Right ventricle myocardium superior (tissue), 1 donor: ENCODE results near the gene FNIP2. TPM values are rescaled to one million over a fixed set of nuclear protein-coding genes. Genes with fewer than 3 reads are reported as not detected.
"Not testable (repeated sequence)": the region's sequence is repeated elsewhere in the genome, so short reads cannot be mapped to it uniquely, and the experiment has no call there.

Experiments
- ATAC-seq: fragments of 200-7000 bp; cut with Tn5 transposase; one replicate; pipeline ENCODE4 v1.9.1; 2020; ENCODE audit warnings: mild to moderate bottlenecking; ENCODE audit not compliant: poor library complexity
- DNase-seq: peaks from one replicate; pipeline ENCODE4 v3.0.0-alpha.2; 2020
- intact Hi-C: fragments of 100-400 bp; cut with DNase I; formaldehyde crosslinking; loops from one replicate; pipeline ENCODE4 v1.11.2; 2022
- total RNA-seq: library from RNA; stranded (reverse); fragmentation: NEBNext Ultra II Directional; extraction: Animal tissue kit (Norgen Biotek cat#: 25700); gene quantifications from one replicate; pipeline ENCODE4 v1.2.1, GENCODE V29; 2021
- donor health status: DM: no; HTN: yes; CAD: no; lungs with severe emphysema.

The FNIP2 gene
- total RNA-seq, 1 donor from 2014 or later: 46.2 TPM

DNA sequence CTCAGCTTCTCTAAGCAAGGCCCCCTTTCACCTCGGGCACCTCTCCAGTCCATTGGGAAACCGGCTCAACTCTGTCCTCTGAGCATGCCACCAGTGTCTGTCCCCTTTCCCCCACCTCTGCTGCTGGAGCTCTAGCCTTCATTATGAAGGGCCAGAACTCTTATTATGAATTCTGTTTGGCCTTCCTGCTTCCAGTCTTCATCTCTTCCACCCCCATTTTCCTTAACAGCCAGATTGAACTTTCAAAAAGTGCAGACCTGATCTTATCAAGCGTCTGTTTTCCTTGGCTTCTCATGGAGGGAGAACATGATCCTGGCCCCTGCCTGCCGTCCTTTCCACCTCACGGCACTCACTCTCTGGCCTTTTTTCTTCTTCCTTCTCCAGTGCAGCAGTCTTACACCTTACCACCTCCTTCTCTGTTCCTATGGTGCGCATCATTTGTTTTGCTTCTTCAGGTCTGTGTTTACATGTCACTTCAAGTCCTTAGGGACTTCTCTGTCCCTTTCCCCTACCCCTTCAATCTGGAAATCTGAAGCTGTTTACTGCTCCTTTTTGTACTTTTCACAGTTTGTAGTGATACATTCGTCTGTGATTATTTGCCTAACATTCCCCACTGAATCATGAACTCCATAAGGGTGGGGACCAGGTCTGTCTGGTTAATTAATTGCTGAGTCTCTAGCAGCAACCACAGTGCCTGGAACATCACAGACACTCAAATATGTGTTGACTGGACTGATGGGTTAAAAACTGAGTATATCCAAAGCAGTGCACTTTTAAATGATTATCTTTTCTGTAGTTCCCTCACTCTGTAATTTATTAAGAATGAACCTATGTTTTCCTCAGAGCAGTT lies 55.8 kb downstream of the FNIP2 start:
- intact Hi-C loops: loop anchor here (5.0 kb wide), 1 partner anchor 52 kb away; no protein-coding TSS in a partner anchor
- ATAC-seq: no peak
- DNase-seq: peak; percentile 43

DNA sequence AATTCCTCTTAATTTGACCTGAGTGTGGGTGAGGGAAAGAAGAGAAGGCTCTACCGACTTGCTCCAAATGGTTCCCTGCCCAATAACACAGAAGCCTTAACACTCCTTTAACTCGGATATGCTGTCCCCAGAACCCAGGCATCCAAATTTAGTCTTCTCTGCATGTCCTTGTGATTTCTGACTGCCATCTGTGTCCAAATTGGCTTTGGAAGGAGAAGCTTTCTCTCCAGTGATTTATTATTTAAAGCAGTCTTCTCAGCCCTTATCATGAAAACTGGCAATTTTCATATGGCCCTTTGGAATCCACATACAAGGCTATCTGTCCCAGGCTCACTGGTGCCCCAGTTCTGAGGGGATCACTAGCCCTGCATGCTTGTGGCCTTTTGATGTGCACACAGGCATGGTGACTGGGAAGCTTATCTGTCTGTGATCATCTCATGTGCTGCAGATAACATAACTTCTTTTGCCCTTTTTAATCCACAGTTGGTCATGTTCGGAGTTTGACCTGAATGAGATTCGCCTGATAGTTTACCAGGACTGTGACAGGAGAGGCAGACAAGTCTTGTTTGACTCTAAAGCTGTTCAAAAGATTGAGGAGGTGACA lies 56.7 kb downstream of the FNIP2 start:
- intact Hi-C loops: no loop called here
- DNase-seq (no peak), ATAC-seq (peak; percentile 10)

DNA sequence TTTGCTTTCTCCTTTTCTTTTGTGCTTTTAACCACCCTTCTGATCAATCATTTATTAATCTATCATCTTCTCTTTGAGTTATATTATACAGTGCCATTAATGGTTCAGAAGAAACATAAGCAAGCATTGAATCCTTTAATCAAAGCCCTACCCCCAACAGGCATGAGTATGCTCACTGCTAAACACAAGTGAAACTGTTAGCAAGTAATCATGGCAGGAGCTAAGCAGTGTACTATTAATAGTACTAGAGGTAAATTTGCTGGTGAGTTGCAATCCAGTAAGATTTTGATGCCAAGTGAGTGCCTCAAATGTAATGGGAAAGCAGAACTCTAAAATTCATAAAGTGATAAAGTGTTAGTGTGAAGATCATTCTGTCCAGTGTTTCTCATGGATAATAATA lies 57.2 kb downstream of the FNIP2 start:
- no peak for DNase-seq
- ATAC-seq: peak; percentile 77
- intact Hi-C loops: no loop called here

DNA sequence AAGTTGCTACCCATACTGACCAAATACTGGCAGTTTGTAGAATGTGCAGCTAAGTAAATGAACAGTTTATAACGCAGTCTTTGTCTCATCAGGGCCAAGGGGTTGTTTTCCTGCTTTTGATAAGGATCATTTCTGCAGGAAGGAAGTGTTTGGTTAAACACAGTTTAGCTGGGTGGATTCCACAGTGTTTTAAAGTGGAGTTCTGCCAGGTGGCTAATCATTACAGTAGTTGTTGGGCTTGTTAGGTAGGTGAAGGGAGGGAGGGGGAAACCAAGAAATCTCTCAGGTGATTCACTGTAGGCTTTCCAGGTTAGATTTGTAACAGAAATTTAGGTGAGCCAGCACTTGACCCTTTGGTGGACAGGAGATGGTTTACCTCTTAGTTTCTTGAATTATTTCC lies 58.1 kb downstream of the FNIP2 start:
- intact Hi-C loops: no loop called here
- ATAC-seq (peak; percentile 11), DNase-seq (no peak)

DNA sequence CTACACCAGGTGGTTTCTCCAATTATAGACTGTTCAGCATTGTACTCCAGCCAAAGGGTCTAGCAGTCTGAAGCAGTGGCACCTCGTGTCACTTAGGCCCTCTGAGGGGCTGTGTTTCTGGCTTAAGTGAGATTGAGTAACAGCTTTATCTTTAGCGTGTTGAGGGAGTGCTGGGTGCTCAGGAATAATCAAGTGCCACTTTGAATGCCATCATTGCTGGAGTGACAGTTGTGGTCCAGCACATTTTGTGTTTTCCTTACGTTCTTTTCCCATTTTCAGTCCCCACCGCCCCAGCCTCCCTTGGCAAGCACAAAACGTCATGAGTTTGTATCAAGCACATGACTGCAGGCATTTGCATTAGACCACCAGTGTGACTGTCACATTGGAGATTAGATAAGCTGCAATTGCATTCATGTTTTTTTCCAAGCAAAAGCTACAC lies 58.7 kb downstream of the FNIP2 start:
- intact Hi-C loops: no loop called here
- no peak for DNase-seq
- peak; percentile 74 for ATAC-seq

DNA sequence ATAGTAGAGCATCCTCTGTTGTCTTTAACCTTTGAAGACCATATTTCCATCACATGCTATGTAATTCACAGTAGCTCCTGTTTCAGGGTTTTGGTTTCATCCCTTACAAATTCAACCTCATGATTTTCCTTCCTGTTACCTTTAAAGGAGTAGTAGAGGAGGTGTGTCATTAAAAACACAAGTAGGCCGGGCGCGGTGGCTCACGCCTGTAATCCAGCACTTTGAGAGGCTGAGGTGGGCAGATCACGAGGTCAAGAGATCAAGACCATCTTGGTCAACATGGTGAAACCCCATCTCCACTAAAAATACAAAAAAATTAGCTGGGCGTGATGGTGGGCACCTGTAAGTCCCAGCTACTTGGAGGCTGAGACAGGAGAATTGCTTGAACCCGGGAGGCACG lies 59.3 kb downstream of the FNIP2 start:
- intact Hi-C loops, ATAC-seq, DNase-seq: not testable (repeated sequence)

DNA sequence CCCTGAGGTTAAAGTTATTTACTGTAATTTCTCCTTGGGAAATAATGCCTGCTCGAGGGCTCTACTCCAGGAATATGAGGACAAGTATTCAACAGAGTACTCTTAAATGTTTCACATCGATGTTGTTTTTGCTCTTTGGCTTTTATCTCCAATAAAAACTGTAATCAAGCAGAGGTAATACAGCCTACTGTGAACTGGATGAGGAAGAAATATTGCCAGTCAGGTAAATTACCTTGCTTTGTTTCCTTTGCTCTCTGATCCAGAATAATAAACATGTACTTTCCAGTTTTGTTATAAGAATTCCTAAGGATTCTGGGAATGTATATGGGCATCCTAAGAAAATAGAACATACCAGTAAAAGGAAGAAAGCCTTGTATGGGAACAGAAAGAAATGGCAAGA lies 60.4 kb downstream of the FNIP2 start:
- DNase-seq: no peak
- no peak for ATAC-seq
- intact Hi-C loops: no loop called here

DNA sequence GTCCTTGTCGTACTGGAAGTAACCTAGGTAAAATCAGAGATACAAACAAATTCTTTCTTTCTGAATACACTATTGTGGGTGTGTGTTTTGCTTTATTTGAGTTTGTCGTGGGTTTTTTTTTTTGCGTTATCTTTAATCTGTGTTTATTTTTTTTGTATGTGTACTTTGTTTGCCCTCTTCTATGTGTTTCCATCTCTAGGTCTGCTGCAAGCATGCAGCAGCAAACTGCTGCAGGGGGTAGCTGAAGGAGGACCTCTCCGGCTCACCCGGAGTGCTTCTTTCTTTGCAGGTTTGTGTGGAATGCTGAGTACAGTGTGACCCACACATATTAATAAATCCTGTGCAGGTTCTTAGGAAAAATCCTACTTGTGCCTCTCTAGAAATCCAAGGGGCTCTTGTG lies 64.8 kb downstream of the FNIP2 start:
- intact Hi-C loops: no loop called here
- DNase-seq: no peak
- ATAC-seq: no peak

DNA sequence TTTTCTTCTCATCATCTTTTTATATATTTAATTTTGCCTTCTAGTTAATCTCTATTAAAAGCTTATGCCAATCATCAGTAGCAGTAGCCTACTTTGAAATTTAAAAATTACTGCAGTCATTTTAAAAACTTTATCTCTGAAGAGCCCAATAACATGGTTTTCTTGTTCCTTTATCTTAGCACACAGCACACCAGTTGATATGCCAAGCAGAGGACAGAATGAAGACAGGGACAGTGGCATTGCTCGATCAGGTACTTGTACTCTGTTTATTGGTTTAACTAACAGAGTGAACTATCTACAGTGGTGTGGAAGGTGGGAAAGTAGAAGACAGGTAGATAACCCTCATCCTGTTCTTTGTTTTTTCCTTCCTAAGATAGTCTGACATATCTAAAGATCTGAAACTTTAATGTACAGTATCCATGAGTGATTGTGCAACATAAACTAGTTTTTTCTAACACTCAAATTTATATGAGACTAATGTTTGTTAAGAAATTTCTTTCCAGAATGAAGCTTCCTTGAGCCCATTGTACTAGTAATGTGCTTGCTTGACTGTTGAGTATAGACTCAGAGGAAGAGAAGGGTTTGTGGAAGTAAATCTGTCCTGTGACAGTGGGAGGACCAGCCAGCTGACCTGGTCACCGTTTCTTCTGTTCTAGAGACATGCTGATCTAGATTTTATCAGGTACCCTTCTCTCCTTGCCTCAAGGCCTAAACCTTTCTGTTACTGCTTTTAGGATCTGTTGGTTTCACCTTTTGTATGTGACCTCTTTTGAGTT lies 66.6 kb downstream of the FNIP2 start:
- DNase-seq (no peak), ATAC-seq (no peak)
- intact Hi-C loops: no loop called here

DNA sequence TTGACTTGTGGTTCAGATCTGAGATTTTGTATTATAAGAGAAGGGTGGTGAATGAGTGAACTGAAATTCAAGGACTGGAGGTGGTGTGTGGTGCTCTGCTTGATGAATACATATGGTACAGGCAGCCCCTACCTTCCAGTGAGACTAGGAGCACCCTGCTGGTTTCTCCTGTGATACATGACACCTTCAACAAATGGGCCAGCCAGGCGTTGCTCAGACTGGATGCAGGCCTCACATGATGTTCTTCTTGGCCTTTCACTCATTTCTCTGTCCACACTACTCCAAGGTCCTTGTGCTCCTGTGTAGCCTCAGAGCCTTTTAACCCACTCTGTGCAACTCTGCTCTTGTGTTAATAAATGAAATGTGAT lies 67.2 kb downstream of the FNIP2 start:
- DNase-seq (no peak), ATAC-seq (peak; percentile 11)
- intact Hi-C loops: no loop called here

DNA sequence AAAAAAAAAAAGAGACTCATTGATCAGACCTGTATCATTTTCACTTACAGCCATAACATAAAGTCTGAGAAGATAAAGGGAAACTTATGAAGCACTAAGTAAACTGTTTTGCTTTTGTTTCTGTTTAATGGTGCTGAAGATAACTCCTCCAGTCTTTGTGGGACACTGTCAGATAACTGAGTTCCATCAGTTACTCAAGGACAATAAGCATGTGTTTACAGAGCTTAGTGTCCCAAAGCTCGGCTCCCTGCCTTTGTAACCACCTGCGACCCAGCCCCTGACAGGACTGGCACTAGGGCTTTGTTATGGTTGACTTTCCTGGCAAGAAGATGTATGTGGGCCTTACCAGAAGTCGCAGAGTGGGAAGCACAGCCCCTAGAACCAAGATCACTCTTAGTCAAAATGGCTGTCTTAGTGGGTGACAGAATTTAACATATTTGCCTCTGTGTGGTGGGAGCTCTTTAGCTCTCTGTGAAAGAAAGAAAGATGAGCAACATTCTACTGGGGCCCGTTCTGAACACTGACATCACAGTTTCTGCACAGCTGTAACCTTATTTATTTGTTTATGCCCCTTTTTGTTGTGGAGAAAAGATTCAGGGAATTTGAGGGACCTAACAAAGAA lies 68.1 kb downstream of the FNIP2 start:
- intact Hi-C loops: no loop called here
- DNase-seq: no peak
- ATAC-seq: no peak

DNA sequence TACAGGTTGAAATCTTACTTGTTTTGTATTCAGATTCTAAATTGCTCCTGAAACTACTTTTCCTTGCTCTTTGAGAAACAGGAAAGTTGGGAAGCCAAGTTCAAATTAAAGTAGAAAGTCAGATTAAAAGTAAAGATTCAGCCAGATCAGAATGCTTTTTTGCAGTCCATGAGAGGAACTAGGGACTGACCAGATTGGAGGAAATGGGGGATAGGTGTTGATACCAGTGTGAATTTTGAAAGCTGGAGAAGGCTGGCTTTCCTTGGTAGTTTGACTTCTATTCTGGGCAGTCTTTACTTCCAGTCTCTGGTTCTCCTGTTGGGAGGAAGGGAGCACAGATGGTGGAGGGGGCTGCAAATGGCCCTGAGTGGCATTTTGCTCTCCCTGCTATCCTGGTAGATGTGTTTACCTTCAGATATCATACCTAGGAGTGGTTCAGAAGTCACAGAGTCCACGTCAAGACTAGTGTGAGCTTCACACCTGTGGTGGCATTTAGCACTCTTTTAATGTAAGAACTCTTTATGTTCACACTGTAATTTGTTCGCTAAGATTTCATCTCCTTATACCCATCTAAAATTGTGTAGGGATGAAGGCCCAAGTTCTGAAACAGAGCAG lies 68.8 kb downstream of the FNIP2 start:
- ATAC-seq (no peak), DNase-seq (no peak)
- intact Hi-C loops: no loop called here

DNA sequence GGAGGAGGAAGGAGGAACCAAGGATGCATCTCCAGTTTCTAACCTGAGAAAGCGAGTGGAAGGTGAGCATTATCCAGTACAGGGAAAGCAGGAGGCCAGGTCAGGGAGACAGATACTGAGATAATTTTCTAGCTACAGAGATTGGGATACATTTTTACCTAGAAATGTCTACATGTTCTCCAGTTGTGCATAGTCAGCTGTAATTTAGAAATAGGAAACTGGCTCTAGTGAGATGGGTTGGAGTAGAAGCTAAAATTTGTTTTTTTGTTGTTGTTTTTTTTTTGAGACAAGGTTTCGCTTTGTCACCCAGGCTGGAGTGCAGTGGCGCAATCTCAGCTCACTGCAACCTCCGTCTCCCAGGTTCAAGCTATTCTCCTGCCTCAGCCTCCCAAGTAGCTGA lies 71.3 kb downstream of the FNIP2 start:
- ATAC-seq (no peak), DNase-seq (no peak)
- intact Hi-C loops: loop anchor here (5.0 kb wide), 1 partner anchor 73 kb away; the partner anchor contains the start of gene FNIP2

DNA sequence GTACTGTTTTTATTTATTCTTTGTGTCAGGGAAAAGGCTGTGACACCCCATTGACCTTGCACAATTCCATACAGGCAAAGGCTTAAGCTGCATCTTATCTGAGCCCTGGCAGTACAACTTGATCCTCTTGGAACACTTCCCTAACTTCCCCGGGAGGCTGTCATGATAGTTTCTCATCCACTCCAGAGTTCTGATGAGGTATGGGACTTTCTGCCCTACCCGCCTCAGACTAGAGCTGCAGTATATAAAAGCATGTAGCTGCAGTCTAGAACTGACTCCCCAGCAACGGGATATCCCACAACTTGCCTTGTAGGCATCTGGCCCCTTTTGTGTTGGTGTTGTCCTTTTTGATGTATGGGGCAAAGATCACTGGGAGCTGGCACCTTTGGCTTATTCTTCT lies 72.7 kb downstream of the FNIP2 start:
- DNase-seq (no peak), ATAC-seq (peak; percentile 95)
- intact Hi-C loops: loop anchor here (5.0 kb wide), 1 partner anchor 74 kb away; the partner anchor contains the start of gene FNIP2

DNA sequence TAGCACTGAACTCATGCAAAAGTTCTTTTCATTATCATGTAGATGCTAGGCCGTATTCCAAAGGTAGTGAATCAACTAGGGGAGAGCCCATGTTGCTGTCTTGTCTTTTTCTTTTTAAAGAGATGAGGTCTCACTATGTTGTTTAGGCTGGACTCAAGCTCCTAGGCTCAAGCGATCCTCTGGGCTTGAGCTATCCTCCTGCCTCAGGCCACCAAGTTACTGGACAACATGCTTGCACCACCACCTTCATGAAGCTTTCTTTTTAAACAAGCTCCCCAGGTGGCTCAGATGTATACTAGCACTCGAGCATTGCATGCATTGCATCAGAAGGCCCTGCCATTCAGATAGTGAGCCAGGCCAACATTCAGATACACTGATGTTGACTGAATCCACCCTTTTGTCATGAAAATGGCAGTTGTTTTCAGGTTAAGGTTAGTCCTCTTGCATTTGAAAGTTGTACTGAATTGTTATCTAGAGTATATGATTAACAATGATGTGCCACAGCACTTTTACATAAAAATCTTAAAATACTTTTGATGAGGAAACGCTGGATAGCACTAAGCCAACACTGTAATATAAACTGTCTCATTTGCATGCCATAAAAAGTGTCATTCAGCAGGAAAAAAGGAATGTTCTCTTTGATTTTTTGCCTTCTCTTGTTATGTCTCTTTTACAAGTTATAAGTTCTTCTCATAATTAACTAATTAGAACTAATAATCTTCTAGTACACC lies 76.7 kb downstream of the FNIP2 start:
- ATAC-seq: no peak
- intact Hi-C loops: no loop called here
- DNase-seq: no peak

DNA sequence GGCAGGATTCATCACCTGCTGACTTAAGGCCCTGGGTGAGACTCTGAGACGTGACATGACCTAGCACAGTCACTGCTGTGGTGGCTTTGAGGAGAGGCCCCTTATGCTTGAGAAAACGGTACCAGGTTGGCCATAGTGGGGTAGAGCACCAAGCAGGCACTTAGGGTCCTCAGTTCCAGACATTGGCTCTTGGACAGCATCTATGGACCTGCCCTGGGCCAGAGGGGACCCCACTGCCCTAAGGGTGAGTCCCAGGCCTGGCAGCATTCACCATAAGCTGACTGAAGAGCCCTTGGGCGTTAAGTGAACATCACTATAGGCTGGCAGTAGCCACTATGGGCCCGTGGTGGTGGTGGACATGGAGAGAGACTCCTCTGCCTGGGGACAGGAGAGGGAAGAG lies 78.7 kb downstream of the FNIP2 start:
- intact Hi-C loops: no loop called here
- no peak for ATAC-seq
- no peak for DNase-seq

DNA sequence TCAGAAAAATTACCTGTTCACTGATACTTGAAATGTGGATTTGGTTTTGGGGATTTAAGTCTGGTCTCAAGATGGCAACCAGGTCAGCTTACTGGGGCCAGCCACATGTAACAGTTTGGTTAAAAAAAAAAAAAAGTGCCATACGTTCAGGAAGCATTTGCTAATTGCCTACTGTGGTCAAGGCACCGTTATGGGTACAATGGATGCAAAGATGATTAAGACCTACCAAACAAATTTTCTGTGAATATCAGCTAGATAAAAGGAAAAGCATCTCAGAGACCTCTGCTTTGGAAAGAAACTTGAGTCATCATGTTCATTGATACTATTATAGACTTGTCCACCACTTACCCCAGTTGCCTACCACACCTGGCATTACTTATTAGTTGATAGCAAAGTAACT lies 80.9 kb downstream of the FNIP2 start:
- ATAC-seq (no peak), DNase-seq (no peak)
- intact Hi-C loops: loop anchor here (5.0 to 10.0 kb wide), 3 partner anchors 122 to 595 kb away; no protein-coding TSS in a partner anchor

DNA sequence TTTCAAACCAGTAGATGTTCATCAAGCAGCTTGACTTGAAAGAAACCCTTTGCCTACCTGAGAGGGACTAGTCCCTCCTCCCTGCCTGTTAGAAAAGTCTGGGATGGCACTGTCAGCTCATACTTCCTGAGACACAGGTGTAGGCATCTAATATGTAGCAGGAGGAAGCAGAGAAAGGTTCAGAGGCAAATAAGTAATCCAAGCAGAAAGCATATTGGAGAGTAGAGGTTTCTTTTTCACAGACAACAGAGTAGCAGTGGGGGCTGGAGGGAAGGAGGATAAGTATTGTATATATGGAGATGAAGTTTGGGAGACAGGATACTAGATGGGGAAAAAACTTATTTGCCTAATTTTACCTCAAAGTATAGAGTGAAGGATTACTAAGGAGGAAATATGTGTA lies 81.5 kb downstream of the FNIP2 start:
- DNase-seq (no peak), ATAC-seq (no peak)
- intact Hi-C loops: loop anchor here (5.0 to 10.0 kb wide), 3 partner anchors 123 to 594 kb away; no protein-coding TSS in a partner anchor
